Measurements from ENCODE around the gene SLC25A19.
A peak's percentile ranks its signal among the peaks of the same experiment; 100 is the strongest.

SLC25A19 gene

DNA sequence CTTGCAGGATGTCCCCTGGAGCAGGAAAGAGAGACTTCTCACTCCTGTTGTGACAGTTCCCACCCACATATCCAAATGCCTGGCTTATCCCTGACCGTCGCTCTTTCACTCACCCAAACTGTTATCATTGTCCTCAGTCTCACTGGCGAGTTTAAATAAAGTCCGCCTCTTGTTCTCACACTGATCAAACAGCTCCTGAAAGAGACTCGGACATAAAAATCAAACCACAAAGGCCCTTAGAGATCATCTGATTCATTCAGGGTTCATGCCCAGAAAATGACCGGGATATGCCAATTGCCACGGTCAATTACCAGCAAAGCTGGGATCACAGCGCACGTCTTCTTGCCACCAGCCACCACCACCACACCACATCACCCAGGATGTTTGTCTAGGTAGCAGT is 47.7 kb downstream of the SLC25A19 start:
- DNase-seq (ENCODE audit: low spot score): no peak

DNA sequence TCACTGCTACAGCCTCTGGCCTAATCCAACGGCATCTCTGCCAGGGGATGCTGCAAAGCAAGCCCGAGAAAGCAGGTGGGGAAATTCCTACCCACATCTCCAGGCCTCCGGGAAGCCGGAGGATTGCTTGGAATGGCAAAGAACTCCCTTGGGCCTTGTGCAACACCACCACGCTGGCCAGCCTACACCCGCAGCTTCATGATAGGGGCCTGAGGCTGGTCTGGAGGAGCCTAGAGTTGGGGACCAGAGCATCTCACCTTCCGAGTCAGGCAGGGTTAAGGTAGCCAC is 48.1 kb downstream of the SLC25A19 start:
- no peak for DNase-seq (ENCODE audit: low spot score)

DNA sequence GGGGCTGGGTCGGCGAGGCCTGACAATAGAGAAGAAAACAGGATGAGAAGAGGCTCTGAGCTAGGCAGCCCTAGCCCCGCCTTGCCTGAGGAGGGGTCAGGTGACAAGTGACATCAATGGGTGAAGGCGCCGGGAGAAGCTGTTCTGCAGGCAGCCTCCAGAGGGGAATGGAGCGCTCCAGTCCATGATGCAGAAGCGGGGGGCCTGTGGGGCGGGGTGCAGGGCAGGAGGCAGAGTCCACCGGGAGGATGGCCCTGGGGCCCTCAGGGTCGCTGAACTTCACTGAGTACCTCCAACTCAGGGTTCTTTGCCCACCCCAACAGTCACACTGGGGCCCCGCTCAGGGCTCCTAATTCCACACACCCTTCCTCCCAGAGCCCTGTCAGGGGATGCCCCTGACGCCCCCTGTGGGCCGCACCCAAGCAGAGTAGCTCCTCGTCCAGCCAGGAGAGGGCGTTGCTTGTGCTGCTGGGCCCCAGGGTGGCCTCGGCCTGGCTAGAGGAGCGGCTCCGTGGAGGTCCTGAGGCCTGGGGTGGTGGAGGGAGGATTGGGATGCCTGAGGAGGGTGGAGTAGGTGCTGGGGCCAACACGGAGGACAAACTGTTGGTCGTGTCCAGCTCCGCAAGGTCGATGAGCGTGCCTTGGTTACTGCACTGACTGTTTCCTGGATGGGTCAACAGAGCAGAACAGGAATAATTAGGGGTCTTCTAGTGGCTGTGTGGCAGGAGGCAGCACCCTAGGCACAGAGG is 48.7 kb downstream of the SLC25A19 start:
- DNase-seq (ENCODE audit: low spot score): no peak

DNA sequence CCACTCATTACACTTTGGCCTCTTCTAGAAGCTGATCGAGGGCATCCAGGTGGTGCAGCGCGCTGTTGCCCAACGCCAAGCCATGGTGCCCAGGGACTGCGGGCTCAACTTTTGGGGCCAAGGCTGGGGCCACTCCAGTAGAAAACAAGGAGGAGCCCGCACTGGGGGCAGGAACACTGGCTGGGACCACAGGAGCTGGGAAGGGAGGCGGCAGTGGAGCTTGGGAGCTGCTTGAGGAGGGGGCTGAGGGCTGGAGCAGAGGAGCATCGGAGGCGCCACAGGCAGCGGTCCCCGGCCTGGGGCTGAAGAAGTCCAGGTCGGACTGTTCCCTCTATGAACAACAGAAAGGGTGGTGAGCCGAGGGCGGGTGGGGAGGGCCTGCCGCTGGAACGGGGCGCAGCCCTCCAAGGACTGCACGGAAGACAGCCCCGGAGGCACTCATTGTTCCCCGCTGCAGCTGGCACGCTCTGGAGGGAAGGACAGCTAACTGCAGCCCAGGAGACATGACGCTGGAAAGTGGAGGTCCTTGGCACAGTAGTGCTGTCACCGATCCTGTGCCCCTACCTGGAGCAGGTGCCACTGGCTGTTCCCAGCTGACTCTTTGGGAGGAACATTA is 49.3 kb downstream of the SLC25A19 start:
- no peak for DNase-seq (ENCODE audit: low spot score)

DNA sequence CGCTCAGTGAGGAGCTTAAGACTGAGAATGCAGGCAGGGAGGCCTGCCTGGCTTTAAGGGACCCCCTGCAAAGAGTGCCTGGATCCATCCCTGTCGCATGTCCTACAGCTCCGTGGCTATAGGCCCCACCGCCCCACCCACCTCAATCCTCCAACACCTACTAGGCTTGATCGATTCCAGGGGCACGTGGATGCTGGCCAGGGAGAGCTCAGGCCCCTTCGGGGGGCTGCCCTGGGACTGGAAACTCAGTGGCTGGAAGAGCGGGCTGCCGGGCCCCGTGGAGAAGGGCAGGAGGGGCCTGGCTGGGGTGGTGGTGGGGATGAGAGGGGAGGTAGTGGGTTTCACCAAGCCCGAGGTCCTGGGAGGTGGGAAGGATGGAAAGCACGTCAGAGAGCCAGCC is 50.0 kb downstream of the SLC25A19 start:
- no peak for DNase-seq (ENCODE audit: low spot score)

DNA sequence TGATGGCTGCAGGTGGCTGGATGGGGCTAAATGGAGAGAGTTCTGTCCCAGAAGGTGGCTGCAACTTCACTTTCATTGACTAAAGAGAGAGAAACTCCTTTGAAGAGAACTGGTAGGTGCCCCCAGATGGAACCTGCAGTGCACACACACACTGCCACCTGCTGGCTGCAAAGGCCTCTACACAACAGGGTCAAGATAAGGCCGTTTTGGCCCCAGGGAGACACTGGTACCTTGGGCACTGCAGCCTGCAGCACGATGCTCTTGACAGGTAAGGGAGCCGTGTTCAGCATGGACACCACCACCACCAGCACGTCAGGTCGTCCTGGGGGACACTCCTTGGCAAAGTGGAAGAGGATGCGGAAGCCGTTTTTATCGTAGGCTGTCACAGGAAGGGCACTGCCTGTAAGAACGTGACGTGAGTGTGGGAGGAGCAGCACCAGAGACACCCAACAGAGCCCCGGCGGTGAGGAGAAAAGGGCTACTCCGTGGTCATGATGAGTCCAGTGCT is 50.5 kb downstream of the SLC25A19 start:
- peak; percentile 84 for DNase-seq (ENCODE audit: low spot score)

DNA sequence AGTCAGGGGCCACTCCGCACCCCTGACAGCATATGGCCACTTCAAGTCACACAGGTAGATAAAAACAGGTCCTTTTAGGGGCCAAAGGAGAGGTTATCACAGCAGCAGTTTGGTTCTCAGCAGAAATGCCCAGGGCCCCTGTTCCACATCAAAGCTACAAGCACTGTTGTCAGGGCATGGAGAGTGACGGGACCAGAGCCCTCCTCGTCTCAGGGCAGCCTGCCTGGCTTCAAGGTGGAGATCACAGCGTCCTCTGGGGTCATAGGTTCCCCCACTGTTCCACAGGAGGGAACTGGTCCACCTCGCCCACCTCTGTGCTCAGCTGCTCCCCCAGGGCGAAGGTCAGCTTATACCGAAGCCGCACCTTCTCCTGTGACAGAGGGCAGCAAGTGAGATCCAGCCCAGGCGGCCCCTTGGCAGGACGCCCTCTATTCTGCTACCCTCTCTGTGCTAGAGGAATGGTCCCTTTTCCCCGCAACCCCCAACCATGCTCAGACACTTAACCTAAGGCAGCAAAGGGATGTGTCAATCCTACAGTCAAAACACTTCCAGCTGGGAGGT is 51.1 kb downstream of the SLC25A19 start:
- no peak for DNase-seq (ENCODE audit: low spot score)

DNA sequence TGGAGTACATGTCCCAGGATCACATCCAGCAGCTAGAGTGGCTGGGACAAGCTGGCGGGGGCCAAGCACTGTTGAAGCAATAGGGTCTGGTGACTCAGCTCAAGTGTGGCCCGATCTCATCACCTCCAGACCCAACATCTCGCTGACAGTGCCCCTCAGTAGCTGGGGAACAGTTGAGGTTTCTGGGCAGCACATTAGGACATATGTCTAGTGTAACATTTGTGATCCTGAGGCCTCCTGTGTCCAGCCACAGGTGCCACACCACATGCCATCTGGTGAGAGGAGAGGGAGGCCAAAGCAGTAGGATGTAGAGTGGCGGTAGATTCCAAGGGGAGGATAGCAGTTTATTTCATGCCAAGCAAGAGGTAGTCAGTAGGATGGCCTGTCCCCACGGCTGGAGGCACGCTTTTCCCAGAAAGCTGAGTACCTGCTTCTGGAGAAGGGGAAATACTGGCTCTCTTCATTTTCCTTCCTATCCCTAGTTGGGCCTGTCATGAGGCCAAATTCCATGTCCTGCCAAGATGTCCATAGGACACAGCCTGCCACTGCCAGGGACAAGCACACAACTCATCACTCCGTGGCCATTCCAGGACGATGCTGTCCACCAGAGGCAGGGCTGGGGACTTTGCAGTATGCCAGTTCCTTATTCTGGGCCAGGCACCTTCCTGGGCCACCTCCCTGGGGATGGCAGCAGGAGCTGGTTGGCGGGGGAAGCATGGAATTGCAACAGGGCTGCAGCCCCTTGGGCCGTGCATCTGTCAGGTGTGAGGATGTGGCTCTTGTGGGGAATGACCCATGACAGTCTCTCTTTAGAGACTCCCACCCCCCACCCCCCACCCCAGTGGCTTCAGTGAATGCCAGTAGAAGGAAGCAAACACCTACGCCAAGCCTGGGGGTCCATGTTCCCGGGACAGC is 51.9 kb downstream of the SLC25A19 start:
- no peak for DNase-seq (ENCODE audit: low spot score)

DNA sequence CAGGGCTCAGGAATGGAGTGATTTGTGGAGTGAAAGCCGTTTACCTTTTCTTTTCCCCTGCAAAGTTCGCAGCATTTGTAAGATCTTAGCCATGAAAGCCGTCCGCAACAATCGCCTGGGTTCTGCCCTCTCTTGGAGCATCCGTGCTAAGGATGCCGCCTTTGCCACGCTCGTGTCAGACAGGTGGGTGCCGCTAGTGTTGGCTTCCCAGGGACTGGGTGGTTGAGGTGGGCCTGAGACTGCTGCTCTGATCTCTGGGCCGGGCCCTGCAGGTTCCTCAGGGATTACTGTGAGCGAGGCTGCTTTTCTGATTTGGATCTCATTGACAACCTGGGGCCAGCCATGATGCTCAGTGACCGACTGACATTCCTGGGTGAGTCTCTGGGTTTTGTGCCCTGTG is 56.4 kb downstream of the SLC25A19 start:
- no peak for DNase-seq (ENCODE audit: low spot score)

DNA sequence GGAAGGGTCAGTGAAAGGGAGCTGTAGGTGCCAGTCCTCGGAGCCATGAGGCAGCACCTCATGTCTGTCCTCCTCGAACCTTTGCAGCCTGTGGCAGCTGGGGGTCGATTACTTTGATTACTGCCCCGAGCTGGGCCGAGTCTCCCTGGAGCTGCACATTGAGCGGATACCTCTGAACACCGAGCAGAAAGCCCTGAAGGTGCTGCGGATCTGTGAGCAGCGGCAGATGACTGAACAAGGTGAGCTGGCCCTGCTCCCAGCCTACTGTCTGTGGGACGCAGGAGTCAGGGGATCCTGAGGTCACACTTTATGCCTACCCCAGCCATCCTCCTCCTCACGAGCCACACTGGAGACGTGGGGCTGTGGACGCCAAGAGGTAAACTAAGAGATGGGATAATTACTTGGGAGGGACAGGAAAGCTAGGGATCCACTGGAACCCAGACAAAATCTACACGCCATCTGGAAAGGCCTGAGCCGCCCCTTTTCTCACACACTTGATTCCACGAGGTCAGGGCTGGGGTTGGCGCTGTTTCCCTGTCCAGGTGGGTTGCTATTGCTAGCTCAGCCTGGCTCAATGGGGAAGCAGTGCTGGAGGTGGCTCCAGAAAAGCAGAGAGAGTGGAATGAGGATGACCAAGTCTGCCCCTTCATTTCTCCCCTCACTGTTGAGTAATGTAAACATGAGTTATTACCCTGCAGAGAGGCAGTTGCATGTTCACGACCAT is 57.3 kb downstream of the SLC25A19 start:
- no peak for DNase-seq (ENCODE audit: low spot score)

DNA sequence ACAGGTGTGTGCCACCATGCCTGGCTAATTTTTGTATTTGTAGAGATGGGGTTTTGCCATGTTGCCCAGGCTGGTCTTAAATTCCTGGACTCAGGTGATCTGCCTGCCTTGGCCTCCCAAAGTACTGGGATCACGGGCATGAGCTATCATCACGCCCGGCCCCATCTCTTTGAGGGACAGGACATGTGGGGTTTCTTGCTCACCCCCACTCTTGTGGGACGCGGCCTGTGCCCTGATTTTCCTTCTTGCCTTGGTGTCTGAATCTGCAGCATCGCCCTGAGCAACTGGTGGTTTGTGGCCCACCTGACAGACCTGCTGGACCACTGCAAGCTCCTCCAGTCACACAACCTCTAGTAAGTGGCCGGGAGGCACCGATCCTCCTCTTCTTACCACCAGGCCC is 58.2 kb downstream of the SLC25A19 start:
- DNase-seq (ENCODE audit: low spot score): no peak

DNA sequence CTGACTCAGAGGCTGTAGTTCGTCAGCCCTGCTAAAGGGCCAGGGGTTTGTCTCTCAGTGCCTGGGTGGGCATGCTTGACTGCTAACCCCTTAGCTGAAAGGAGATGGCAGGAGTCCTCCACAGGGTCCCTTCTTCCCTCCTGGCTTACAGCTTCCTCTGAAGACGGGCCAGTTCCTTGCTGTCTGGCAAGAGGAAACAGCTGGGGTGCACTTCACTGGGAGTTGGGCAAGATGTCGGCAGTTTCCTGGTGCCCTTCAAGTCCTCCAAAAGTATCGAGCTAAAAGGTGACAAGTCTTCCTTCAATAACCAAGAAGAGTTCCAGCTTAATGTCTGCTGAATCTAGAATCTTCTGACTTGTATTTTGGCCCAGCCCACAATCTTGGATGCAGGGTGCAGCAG is 60.4 kb downstream of the SLC25A19 start:
- DNase-seq (ENCODE audit: low spot score): no peak

DNA sequence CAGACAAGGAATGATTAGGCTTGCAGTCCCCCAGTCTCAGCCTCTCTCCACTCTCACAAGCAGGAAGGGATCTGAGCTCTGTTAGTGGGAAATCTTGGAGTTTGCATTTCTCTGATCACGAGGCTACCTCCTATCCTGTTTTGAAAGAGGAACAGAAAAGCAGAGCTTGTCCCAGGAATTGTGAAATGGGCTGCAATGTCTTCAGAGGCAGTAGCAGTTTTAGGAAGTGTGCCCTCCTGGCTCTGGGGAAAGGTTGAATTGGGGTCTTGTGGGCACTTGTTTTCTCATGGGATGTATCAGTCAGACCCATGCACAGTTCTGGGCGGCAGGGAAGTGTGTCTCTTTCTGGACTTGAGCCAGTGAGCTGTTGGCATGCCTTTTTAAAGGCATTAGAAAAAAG is 60.9 kb downstream of the SLC25A19 start:
- DNase-seq (ENCODE audit: low spot score): no peak

DNA sequence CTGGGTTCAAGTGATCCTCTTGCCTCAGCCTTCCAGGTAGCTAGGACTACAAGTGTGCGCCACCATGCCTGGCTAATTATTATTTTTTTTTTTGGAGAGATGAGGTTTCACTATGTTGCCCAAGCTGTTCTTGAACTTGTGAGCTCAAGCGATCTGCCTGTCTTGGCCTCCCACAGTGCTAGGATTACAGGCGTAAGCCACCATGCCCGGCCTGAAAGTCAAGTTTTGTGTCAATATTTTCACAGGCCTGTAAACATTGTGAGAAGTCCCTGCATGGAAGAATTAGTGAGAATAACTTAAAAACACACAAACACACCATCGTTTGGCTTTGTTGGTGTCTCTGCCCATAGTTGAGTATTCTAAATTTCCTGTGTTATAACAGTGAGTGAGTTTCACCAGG is 61.5 kb downstream of the SLC25A19 start:
- no peak for DNase-seq (ENCODE audit: low spot score)

DNA sequence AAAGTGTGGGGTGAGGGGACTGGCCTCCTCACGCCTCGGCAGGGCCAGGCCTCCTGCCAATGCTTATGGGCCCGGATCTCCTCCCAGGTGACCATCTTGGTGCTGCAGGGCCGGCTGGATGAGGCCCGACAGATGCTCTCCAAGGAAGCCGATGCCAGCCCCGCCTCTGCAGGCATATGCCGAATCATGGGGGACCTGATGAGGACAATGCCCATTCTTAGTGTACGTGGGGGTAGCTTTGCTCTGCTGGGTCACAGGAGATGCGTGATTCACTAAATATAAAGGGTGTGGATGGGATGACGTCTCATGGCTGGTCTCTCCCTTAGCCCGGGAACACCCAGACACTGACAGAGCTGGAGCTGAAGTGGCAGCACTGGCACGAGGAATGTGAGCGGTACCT is 64.2 kb downstream of the SLC25A19 start:
- DNase-seq (ENCODE audit: low spot score): no peak

Data from COLO829 (cell line).